ENCODE measurements around the gene CXCL5.

GRCh38 chr4:74000301-74000700 lies 1.8 kb upstream of the CXCL5 start:
- TF ChIP-seq CTCF (IDR thresholded peaks at IDR 0.05) (no peak), POLR2A (IDR thresholded peaks at IDR 0.05) (no peak)
